IMR-90 (cell line): Measurements from ENCODE around the gene MANSC1. TPM values are rescaled to one million over a fixed set of nuclear protein-coding genes. Genes with fewer than 3 reads are reported as not detected.
A peak's percentile ranks its signal among the peaks of the same experiment; 100 is the strongest.

Experiments used
- ATAC-seq: fragments of 200-7000 bp; cut with Tn5 transposase; 2 replicates; pipeline ENCODE4 v1.9.1; 2020; ENCODE audit warnings: low read depth, mild to moderate bottlenecking, moderate library complexity
- BruUV-seq: library from RNA; stranded (reverse); fragments of 400-500 nt; replicated peaks from 2 replicates; lab custom pipeline; 2021; lab: Mats Ljungman, UMichigan
- CTCF ChIA-PET: fragments of 300-600 bp; formaldehyde crosslinking; extraction: SDS; loops from one replicate; lab custom pipeline; 2021; ENCODE audit warnings: antibody characterized with exemption; lab: Yijun Ruan, JAX
- POLR2A ChIA-PET: fragments of 300-600 bp; sonication (Branson Sonifier 250); formaldehyde crosslinking; loops from one replicate; lab custom pipeline; 2022; ENCODE audit warnings: antibody characterized with exemption; ENCODE audit not compliant: unreplicated experiment; lab: Charles Lee
- DNase-seq: peaks from one replicate; pipeline ENCODE4 v3.0.0; 2013
- H2AFZ ChIP-seq: replicated peaks from 2 replicates; pipeline ENCODE3; 2013; ENCODE audit warnings: low read length, mild to moderate bottlenecking; ENCODE audit not compliant: poor library complexity
- H2AK5ac ChIP-seq: 2 replicates; pipeline ENCODE4 v1.6.1; 2013; ENCODE audit warnings: low read depth, low read length, inconsistent platforms
- H2AK9ac ChIP-seq: replicated peaks from 2 replicates; pipeline ENCODE3; 2013; ENCODE audit warnings: mild to moderate bottlenecking, low read depth, low read length, moderate library complexity; ENCODE audit not compliant: poor library complexity
- H2BK120ac ChIP-seq: 2 replicates; pipeline ENCODE4 v1.6.1; 2013; ENCODE audit warnings: low read depth, low read length, inconsistent platforms
- H2BK15ac ChIP-seq: 3 replicates; pipeline ENCODE4 v1.6.1; 2013; ENCODE audit warnings: low read depth, low read length, inconsistent platforms
- H2BK20ac ChIP-seq: 2 replicates; pipeline ENCODE4 v1.6.1; 2013; ENCODE audit warnings: low read depth, mild to moderate bottlenecking, inconsistent platforms, low read length, moderate library complexity
- H2BK5ac ChIP-seq: 2 replicates; pipeline ENCODE4 v1.6.1; 2013; ENCODE audit warnings: mild to moderate bottlenecking, low read depth, low read length, inconsistent platforms; ENCODE audit not compliant: poor library complexity, severe bottlenecking
- H3K14ac ChIP-seq: replicated peaks from 2 replicates; pipeline ENCODE4 v1.6.1; 2013; ENCODE audit warnings: low read depth, low read length, inconsistent platforms
- H3K18ac ChIP-seq: 2 replicates; pipeline ENCODE4 v1.6.1; 2013; ENCODE audit warnings: low read depth, low read length, control low read depth
- H3K23ac ChIP-seq: 2 replicates; pipeline ENCODE4 v1.6.1; 2013; ENCODE audit warnings: low read depth, low read length, inconsistent platforms
- H3K27ac ChIP-seq: 2 replicates; pipeline ENCODE4 v1.5.1; 2013; ENCODE audit warnings: mild to moderate bottlenecking, control low read depth, low read length; ENCODE audit not compliant: insufficient read depth
- H3K27me3 ChIP-seq: 2 replicates; pipeline ENCODE4 v1.6.1; 2013; ENCODE audit warnings: low read length; ENCODE audit not compliant: control insufficient read depth, insufficient read depth
- H3K36me3 ChIP-seq: 2 replicates; pipeline ENCODE4 v1.6.1; 2013; ENCODE audit warnings: low read length, mixed read lengths; ENCODE audit not compliant: control insufficient read depth, insufficient read depth
- H3K4ac ChIP-seq: 2 replicates; pipeline ENCODE4 v1.6.1; 2013; ENCODE audit warnings: low read depth, low read length, inconsistent platforms
- H3K4me1 ChIP-seq: 2 replicates; pipeline ENCODE4 v1.6.1; 2013; ENCODE audit warnings: low read length, mixed read lengths; ENCODE audit not compliant: control insufficient read depth, insufficient read depth
- H3K4me2 ChIP-seq: 2 replicates; pipeline ENCODE4 v1.6.1; 2013; ENCODE audit warnings: low read depth, mild to moderate bottlenecking, control low read depth, low read length, moderate library complexity
- H3K4me3 ChIP-seq: 2 replicates; pipeline ENCODE4 v1.5.1; 2013; ENCODE audit warnings: low read depth, mild to moderate bottlenecking, control low read depth, low read length, moderate library complexity; ENCODE audit not compliant: insufficient read depth
- H3K56ac ChIP-seq: 2 replicates; pipeline ENCODE4 v1.6.1; 2013; ENCODE audit warnings: low read length, inconsistent platforms; ENCODE audit not compliant: insufficient read depth; ENCODE audit errors: extremely low read depth
- H3K79me1 ChIP-seq, 2 experiments: 2 replicates each; pipeline ENCODE4 v1.6.1; 2013; ENCODE audit warnings: low read length in 2 of 2, inconsistent platforms in 1 of 2, low read depth in 1 of 2
- H3K9ac ChIP-seq: 2 replicates; pipeline ENCODE4 v1.6.1; 2013; ENCODE audit warnings: low read depth, low read length, control low read depth
- H3K9me1 ChIP-seq: 2 replicates; pipeline ENCODE4 v1.6.1; 2013; ENCODE audit warnings: low read length, inconsistent platforms; ENCODE audit not compliant: insufficient read depth
- H3K9me3 ChIP-seq: 2 replicates; pipeline ENCODE4 v1.6.1; 2013; ENCODE audit warnings: low read length; ENCODE audit not compliant: control insufficient read depth, insufficient read depth
- H4K20me1 ChIP-seq: 2 replicates; pipeline ENCODE4 v1.6.1; 2013; ENCODE audit warnings: low read length, inconsistent platforms; ENCODE audit not compliant: insufficient read depth
- H4K5ac ChIP-seq: 2 replicates; pipeline ENCODE4 v1.6.1; 2013; ENCODE audit warnings: mild to moderate bottlenecking, low read depth, low read length, control low read depth
- H4K8ac ChIP-seq, 2 experiments: 2 replicates each; pipeline ENCODE4 v1.6.1; 2013; ENCODE audit warnings: low read depth in 2 of 2, low read length in 2 of 2, control low read depth in 1 of 2, inconsistent platforms in 1 of 2
- H4K91ac ChIP-seq: 2 replicates; pipeline ENCODE4 v1.6.1; 2013; ENCODE audit warnings: low read depth, low read length, inconsistent platforms; ENCODE audit not compliant: insufficient read depth
- BHLHE40 ChIP-seq: fragments of 150-350 bp; IDR thresholded peaks from 2 replicates; pipeline ENCODE4 v1.6.1; 2016; ENCODE audit warnings: mild to moderate bottlenecking, low read depth, low read length
- CEBPB ChIP-seq: IDR thresholded peaks from 2 replicates; pipeline ENCODE4 v1.6.1; 2012; ENCODE audit warnings: low read depth, low read length, improper control_type of control experiment
- NFE2L2 ChIP-seq: fragments of 150-350 bp; IDR thresholded peaks from 2 replicates; pipeline ENCODE4 v1.6.1; 2016; ENCODE audit warnings: low read depth, mild to moderate bottlenecking, low read length
- SMC3 ChIP-seq: fragments of 150-350 bp; IDR thresholded peaks from 2 replicates; pipeline ENCODE4 v1.6.1; 2016; ENCODE audit warnings: low read depth, mild to moderate bottlenecking, antibody characterized with exemption, low read length, moderate library complexity
- WGBS, 2 experiments: methylation state at CpG; one replicate each; pipeline versions ENCODE4 v1.1.5 to v1.1.7; 2013; ENCODE audit warnings: missing lambda C conversion rate in 2 of 2; ENCODE audit not compliant: insufficient read length in 1 of 2; ENCODE audit errors: extremely low coverage in 2 of 2; 5-methylcytosine and 5-hydroxymethylcytosine counted together
- dilution Hi-C: fragments of 300-500 bp; cut with HindIII; formaldehyde crosslinking; loops from one replicate; pipeline ENCODE4 v1.14.3; 2018; ENCODE audit warnings: low sequenced_read_pairs; ENCODE audit not compliant: unreplicated experiment
- in situ Hi-C: fragments of 300-500 bp; cut with MboI; formaldehyde crosslinking; loops from 3 replicates; pipeline ENCODE4 v1.14.3; 2019; ENCODE audit warnings: low sequenced_read_pairs, inconsistent platforms, mixed read lengths
- intact Hi-C: fragments of 100-400 bp; cut with micrococcal nuclease; formaldehyde crosslinking; loops from 2 replicates; pipeline ENCODE4 v1.10.0; 2022
- polyA plus RNA-seq, 3 experiments: library from polyadenylated mRNA; depleted of rRNA; stranded (reverse); fragments of >200 nt; gene quantifications; 2 replicates each; pipeline ENCODE4 v1.2.3, GENCODE V29; 2012; ENCODE audit warnings: low replicate concordance in 1 of 3
- total RNA-seq: library from RNA; depleted of rRNA; stranded (reverse); fragments of >200 nt; gene quantifications from 2 replicates; pipeline ENCODE4 v1.2.3, GENCODE V29; 2012
- TF ChIP-seq, protein P1 (sequence below): fragments of 150-350 bp; IDR thresholded peaks from 2 replicates; pipeline ENCODE4 v1.6.1; 2017; ENCODE audit warnings: mild to moderate bottlenecking, antibody characterized with exemption, low read length, low read depth

MANSC1 gene
- total and polyA plus RNA-seq, 2 of the 4 experiments (the other 2 are of a cell fraction), result 1.1 to 2.2 TPM

DNA sequence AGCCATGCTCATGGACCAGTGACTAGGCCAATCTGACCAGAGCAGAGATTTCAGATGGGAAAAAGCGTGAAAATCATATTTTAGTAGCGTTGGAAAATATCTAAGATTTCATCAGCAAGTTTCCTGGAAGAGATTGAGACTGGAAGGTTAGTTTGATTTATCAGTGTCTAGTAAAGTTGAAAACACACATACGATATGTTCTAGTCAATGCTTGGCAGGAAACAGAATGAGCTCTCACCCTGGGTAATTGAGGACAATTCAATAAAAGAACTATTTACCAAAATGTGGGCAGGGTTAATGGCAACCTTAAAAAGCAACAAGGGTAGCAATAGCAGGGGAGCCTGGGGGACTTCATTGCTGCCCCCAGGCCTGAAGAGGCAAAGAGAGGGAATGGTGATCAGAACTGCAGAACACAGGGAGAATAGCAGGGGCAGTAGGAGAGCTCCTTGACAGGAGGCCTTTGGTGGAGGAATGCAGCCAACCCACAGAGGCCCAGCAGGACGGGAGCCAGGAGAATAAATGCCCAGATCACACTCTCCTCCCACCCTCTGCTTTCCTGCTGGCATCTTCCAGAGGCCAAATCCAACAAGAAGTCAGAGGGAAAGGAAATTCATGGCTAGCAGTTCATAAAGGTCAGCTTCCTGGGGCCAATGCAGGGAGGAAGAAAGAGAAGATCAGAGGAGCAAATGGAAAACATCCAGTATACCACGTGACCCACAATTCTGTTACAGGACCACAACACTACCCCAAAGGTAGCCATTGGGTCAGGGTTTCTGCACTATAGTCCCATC is 55.6 kb downstream of the MANSC1 start:
- Histone ChIP-seq H2AK9ac (no peak overlapping the region), H3K36me3 (no peaks in the 10 kb centered on the region), H2BK5ac (no peak overlapping the region), H3K9ac (no peak overlapping the region), H2BK120ac (no peak overlapping the region), H4K91ac (no peak overlapping the region), H4K8ac (no peak overlapping the region), H3K27ac (no peak overlapping the region), H2BK15ac (no peak overlapping the region), H3K4ac (no peak overlapping the region), H2BK20ac (no peak overlapping the region), H3K9me3 (no peaks in the 10 kb centered on the region), H3K56ac (no peak overlapping the region), H2AK5ac (no peak overlapping the region), H3K4me2 (no peak overlapping the region), H4K5ac (no peak overlapping the region), H3K14ac (no peak overlapping the region), H3K4me3 (no peak overlapping the region), H3K18ac (no peak overlapping the region), H4K20me1 (no peaks in the 10 kb centered on the region), H3K27me3 (no peaks in the 10 kb centered on the region; the same call in 1 of the 2 replicates), H3K23ac (no peak overlapping the region), H3K79me1 (no peaks in the 10 kb centered on the region), H2AFZ (peak overlapping the region; percentile 68), H3K4me1 (peaks cover 5% of the 10 kb centered on the region; the same call in 1 of the 2 replicates), H3K9me1 (no peaks in the 10 kb centered on the region)
- ATAC-seq (peak; percentile 59), DNase-seq (no peak)
- no TSS peak for BruUV-seq
- intact Hi-C loops (no loop called here), in situ Hi-C loops (no loop called here), dilution Hi-C loops (no loop called here)
- TF ChIP-seq SMC3 (no peak), BHLHE40 (no peak), NFE2L2 (no peak), CEBPB (no peak)
- TF ChIP-seq, protein P1, sequence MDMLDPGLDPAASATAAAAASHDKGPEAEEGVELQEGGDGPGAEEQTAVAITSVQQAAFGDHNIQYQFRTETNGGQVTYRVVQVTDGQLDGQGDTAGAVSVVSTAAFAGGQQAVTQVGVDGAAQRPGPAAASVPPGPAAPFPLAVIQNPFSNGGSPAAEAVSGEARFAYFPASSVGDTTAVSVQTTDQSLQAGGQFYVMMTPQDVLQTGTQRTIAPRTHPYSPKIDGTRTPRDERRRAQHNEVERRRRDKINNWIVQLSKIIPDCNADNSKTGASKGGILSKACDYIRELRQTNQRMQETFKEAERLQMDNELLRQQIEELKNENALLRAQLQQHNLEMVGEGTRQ, result 0 out of 2 replicates have a peak, but pooled peaks have one; percentile 32
- CTCF ChIA-PET, result no interaction called here
- WGBS, 2 experiments, result 92% methylated on average over 2 of the region's 5 CpGs; no CpG with 5 or more reads in 1 of the 2 experiments
- POLR2A ChIA-PET, result no interaction called here
